GM19351 (cell line): ENCODE results near the gene TMEM45B.
"Not testable (repeated sequence)": the region's sequence is repeated elsewhere in the genome, so short reads cannot be mapped to it uniquely, and the experiment has no call there.

Source experiments
- ATAC-seq: cut with Tn5 transposase; IDR thresholded peaks from one replicate; pipeline ENCODE4 v1.9.1; 2021; ENCODE audit warnings: mild to moderate bottlenecking, moderate library complexity; ENCODE audit not compliant: unreplicated experiment

Gene TMEM45B

GRCh38 chr11:129815596-129816461 lies at the start of gene TMEM45B:
TSS of gene TMEM45B (plus strand) at chr11:129815848. CDS start at chr11:129852483, 36,635 bp downstream.
- no peak for ATAC-seq

GRCh38 chr11:129766898-129767604 lies 48.6 kb upstream of the TMEM45B start:
- ATAC-seq = no peak

- ATAC-seq = no peak
Measured at GRCh38 chr11:129767827-129768226, 47.8 kb upstream of the TMEM45B start.

- no peak for ATAC-seq
Measured at GRCh38 chr11:129768356-129768755, 47.3 kb upstream of the TMEM45B start.

- no peak for ATAC-seq
Measured at GRCh38 chr11:129769059-129769458, 46.6 kb upstream of the TMEM45B start.

- ATAC-seq = no peak
Measured at GRCh38 chr11:129770993-129771392, 44.7 kb upstream of the TMEM45B start.

GRCh38 chr11:129771456-129771855 lies 44.2 kb upstream of the TMEM45B start:
- ATAC-seq = peak; percentile 67

GRCh38 chr11:129778877-129779276 lies 36.8 kb upstream of the TMEM45B start:
- ATAC-seq = no peak

- ATAC-seq = no peak
Measured at GRCh38 chr11:129779342-129779741, 36.3 kb upstream of the TMEM45B start.

- no peak for ATAC-seq
Measured at GRCh38 chr11:129785383-129786111, 30.1 kb upstream of the TMEM45B start.

- not testable (repeated sequence) for ATAC-seq
Measured at GRCh38 chr11:129786112-129786416, 29.6 kb upstream of the TMEM45B start.

- no peak for ATAC-seq
Measured at GRCh38 chr11:129787532-129788155, 28.0 kb upstream of the TMEM45B start.

- ATAC-seq = no peak
Measured at GRCh38 chr11:129788278-129788677, 27.4 kb upstream of the TMEM45B start.

GRCh38 chr11:129790106-129790505 lies 25.5 kb upstream of the TMEM45B start:
- ATAC-seq = no peak

GRCh38 chr11:129791515-129791914 lies 24.1 kb upstream of the TMEM45B start:
- no peak for ATAC-seq

GRCh38 chr11:129792663-129793062 lies 23.0 kb upstream of the TMEM45B start:
- no peak for ATAC-seq

GRCh38 chr11:129795089-129795488 lies 20.6 kb upstream of the TMEM45B start:
- ATAC-seq = no peak

- no peak for ATAC-seq
Measured at GRCh38 chr11:129798212-129798611, 17.4 kb upstream of the TMEM45B start.

GRCh38 chr11:129800162-129800561 lies 15.5 kb upstream of the TMEM45B start:
- ATAC-seq = not testable (repeated sequence)

- ATAC-seq = no peak
Measured at GRCh38 chr11:129800655-129801054, 15.0 kb upstream of the TMEM45B start.

- no peak for ATAC-seq
Measured at GRCh38 chr11:129803533-129803932, 12.1 kb upstream of the TMEM45B start.
